Left lung (tissue), 10 donors: Measurements from ENCODE around the gene VPS25. TPM values are rescaled to one million over a fixed set of nuclear protein-coding genes. Genes with fewer than 3 reads are reported as not detected.
"Not testable (repeated sequence)": the region's sequence is repeated elsewhere in the genome, so short reads cannot be mapped to it uniquely, and the experiment has no call there.

ENCODE experiments used
- ATAC-seq: fragments of 200-7000 bp; cut with Tn5 transposase; one replicate; pipeline ENCODE4 v1.9.1; 2020; ENCODE audit warnings: moderate library complexity
- DNase-seq, 4 donors: peaks; one replicate each; pipeline ENCODE4 v3.0.0-alpha.2; 2013 to 2020
- H3K27ac ChIP-seq, 2 donors: fragments of 200-600 bp; sonication (generic) in 1 of 2; one replicate each; pipeline versions ENCODE4 v1.5.0 to v1.8.0; 2020 to 2021
- H3K27me3 ChIP-seq, 2 donors: fragments of 200-600 bp; sonication (generic) in 1 of 2; one replicate each; pipeline versions ENCODE4 v1.5.0 to v1.8.0; 2020 to 2021
- H3K36me3 ChIP-seq, 2 donors: fragments of 200-600 bp; sonication (generic) in 1 of 2; one replicate each; pipeline versions ENCODE4 v1.5.0 to v1.8.0; 2020 to 2021
- H3K4me1 ChIP-seq, 2 donors: fragments of 200-600 bp; one replicate each; pipeline ENCODE4 v1.8.0; 2021
- H3K4me3 ChIP-seq, 2 donors: fragments of 200-600 bp; sonication (generic) in 1 of 2; one replicate each; pipeline versions ENCODE4 v1.5.0 to v1.8.0; 2020 to 2021; ENCODE audit warnings: mild to moderate bottlenecking in 1 of 2
- H3K9me3 ChIP-seq, 2 donors: fragments of 200-600 bp; sonication (generic) in 1 of 2; one replicate each; pipeline versions ENCODE4 v1.5.0 to v1.8.0; 2020 to 2021
- intact Hi-C, 2 donors: fragments of 100-400 bp; cut with DNase I; formaldehyde crosslinking; loops; one replicate each; pipeline versions ENCODE4 v1.11.2 to v1.14.2; 2022
- polyA plus RNA-seq, 6 donors: library from polyadenylated mRNA; unstranded; fragments of 120-200 nt; gene quantifications; one replicate each; pipeline ENCODE4 v1.2.1, GENCODE V29; 2013; ENCODE audit not compliant: insufficient read length in 6 of 6
- total RNA-seq, 2 donors: library from RNA; stranded (reverse); fragmentation: NEBNext Ultra II Directional; extraction: Animal tissue kit (Norgen Biotek cat#: 25700); gene quantifications; one replicate each; pipeline ENCODE4 v1.2.1, GENCODE V29; 2021
- TF ChIP-seq, protein P1 (sequence below), 2 donors: fragments of 200-600 bp; sonication (generic) in 1 of 2; IDR thresholded peaks; one replicate each; pipeline versions ENCODE4 v1.5.0 to v1.8.0; 2021; ENCODE audit warnings: antibody characterized with exemption in 2 of 2
- donor health status: DM: no; HTN: yes; CAD: no.
- donor health status: DM: no; HTN: no; CAD: no.

The VPS25 gene
- total and polyA plus RNA-seq, 8 donors, result 54.8 to 72.7 (median 67.9) TPM

DNA sequence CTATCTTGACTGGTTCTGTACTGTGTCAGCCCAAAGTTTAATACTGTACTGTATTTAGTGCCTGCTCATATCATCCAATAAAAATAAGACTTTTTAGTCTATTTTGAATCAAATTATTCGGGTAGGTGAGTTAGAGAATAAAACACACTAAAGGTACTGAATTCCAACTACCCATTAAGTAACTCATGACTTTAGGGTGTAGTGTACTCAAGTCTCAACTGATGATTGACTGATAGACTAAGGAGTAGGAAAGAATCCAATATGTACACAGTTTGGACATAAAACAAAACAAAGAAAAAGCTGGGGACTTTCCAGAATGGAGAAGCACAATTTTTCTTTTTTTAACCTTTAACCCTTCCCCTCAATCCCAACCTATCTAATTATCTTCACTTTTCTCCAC lies 32.5 kb upstream of the VPS25 start:
- TF ChIP-seq, protein P1, sequence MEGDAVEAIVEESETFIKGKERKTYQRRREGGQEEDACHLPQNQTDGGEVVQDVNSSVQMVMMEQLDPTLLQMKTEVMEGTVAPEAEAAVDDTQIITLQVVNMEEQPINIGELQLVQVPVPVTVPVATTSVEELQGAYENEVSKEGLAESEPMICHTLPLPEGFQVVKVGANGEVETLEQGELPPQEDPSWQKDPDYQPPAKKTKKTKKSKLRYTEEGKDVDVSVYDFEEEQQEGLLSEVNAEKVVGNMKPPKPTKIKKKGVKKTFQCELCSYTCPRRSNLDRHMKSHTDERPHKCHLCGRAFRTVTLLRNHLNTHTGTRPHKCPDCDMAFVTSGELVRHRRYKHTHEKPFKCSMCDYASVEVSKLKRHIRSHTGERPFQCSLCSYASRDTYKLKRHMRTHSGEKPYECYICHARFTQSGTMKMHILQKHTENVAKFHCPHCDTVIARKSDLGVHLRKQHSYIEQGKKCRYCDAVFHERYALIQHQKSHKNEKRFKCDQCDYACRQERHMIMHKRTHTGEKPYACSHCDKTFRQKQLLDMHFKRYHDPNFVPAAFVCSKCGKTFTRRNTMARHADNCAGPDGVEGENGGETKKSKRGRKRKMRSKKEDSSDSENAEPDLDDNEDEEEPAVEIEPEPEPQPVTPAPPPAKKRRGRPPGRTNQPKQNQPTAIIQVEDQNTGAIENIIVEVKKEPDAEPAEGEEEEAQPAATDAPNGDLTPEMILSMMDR (IDR thresholded peaks at IDR 0.05), result no peak
- no peaks in the 10 kb centered on the region for H3K36me3 ChIP-seq
- ATAC-seq (no peak), DNase-seq (no peak)
- H3K27me3 ChIP-seq, result no peaks in the 10 kb centered on the region
- H3K9me3 ChIP-seq, result no peaks in the 10 kb centered on the region
- H3K27ac ChIP-seq, result peak overlapping the region in 1 of 2 donors; percentile 37
- peaks cover 18 to 44% of the 10 kb centered on the region in 2 donors for H3K4me1 ChIP-seq
- no peak overlapping the region for H3K4me3 ChIP-seq
- intact Hi-C loops, result no loop called here

GRCh38 chr17:42742916-42743315 lies 30.3 kb upstream of the VPS25 start:
- DNase-seq, intact Hi-C loops, H3K27me3 ChIP-seq, H3K9me3 ChIP-seq, H3K36me3 ChIP-seq, ATAC-seq, H3K4me3 ChIP-seq: not testable (repeated sequence)
- Histone ChIP-seq H3K27ac (peak overlapping the region in 1 of 2 donors; percentile 84), H3K4me1 (peaks cover 18 to 33% of the 10 kb centered on the region in 2 donors)

DNA sequence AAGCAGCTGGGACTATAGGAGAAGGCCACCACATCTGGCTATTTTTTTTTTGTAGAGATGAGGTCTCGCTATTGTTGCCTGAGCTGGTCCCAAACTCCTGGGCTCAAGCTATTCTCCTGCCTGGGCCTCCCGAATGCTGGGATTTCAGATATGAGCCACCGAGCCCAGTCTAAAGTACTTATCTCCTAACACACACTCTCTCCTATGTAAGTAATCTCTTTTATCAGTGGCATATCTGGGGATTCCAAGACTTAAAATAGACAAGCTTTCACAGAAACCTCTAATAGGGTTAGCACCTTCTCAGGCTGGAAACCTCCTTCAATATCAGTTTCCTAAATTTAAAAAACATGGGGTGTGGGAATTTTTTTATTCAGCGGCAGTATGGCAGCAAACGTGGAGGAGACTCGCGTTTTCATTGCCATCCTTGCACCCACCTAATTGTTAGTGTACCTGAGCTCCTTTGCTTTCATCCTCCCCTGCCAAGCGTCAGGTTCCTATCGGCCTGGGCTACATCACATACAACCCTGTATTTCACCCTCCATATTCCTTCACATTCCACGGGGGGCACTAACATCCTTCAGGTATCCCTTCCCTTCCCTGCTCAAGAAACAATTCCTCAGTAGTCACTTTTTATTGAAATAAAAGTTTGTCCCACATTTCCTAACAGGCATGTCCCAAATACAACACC lies 29.5 kb upstream of the VPS25 start:
- no peaks in the 10 kb centered on the region for H3K9me3 ChIP-seq
- H3K27me3 ChIP-seq, result no peaks in the 10 kb centered on the region
- no peak for DNase-seq
- H3K27ac ChIP-seq, result peak overlapping the region; percentile 80 to 84
- H3K4me3 ChIP-seq, result peak overlapping the region; percentile 56 to 84
- intact Hi-C loops, result no loop called here
- peaks cover 18 to 33% of the 10 kb centered on the region in 2 donors for H3K4me1 ChIP-seq
- no peaks in the 10 kb centered on the region for H3K36me3 ChIP-seq
- no peak for ATAC-seq
- TF ChIP-seq, protein P1 (IDR thresholded peaks at IDR 0.05), result no peak

DNA sequence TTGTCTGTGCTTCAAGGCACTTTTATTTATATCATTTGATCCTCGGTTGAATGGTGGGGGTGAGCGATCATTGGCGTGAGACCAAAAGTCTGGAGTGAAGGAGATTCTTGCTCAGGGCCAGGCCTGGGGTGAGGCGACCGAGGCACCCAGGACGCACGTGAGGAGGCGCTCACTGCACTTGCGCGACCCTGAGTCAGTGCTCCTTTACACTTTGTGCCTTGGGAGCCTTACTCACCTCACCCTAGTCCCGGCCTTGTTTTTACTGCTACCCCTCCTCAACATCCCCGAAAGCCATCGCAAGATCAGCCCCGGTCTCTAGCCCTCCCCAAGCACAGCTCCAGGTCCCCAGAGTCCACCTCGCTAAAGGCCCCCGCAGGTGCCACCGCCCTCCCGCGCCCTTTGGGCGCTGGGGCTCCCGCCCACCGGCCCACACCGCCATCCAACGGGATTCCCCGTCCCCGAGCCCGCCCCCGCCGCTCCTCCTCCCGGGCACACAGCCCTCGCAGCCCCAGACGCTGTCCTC lies 28.9 kb upstream of the VPS25 start:
- DNase-seq, result peak in 3 of 4 donors; percentile 56 to 90 (median 81)

GRCh38 chr17:42744806-42745617 lies 28.2 kb upstream of the VPS25 start, which contains the start of gene EZH1:
EZH1 (minus strand) TSS chr17:42745040; CDS start chr17:42728941, 16,099 bp downstream.
- ATAC-seq (peak; percentile 96), DNase-seq (peak; percentile 89 to 98 (median 94))
- Histone ChIP-seq H3K4me3 (peak within 1 kb of the TSS; percentile 56 to 84), H3K36me3 (no peaks in the 10 kb centered on the region), H3K4me1 (peaks cover 24 to 39% of the 10 kb centered on the region in 2 donors), H3K27ac (peak within 1 kb of the TSS; percentile 80 to 84), H3K27me3 (no peaks in the 10 kb centered on the region), H3K9me3 (no peaks in the 10 kb centered on the region)
- intact Hi-C loops, result no loop called here
- TF ChIP-seq, protein P1 (IDR thresholded peaks at IDR 0.05), result peak in 1 of 2 donors; percentile 19

More for the DNA sequence above, 28.9 kb upstream of the VPS25 start:
- intact Hi-C loops, result no loop called here
- peak overlapping the region; percentile 80 to 84 for H3K27ac ChIP-seq
- H3K9me3 ChIP-seq, result no peaks in the 10 kb centered on the region
- TF ChIP-seq, protein P1 (IDR thresholded peaks at IDR 0.05), result no peak
- peaks cover 24 to 33% of the 10 kb centered on the region in 2 donors for H3K4me1 ChIP-seq
- H3K27me3 ChIP-seq, result no peaks in the 10 kb centered on the region
- peak; percentile 90 for ATAC-seq
- no peaks in the 10 kb centered on the region for H3K36me3 ChIP-seq
- peak overlapping the region; percentile 56 to 84 for H3K4me3 ChIP-seq
